ENCODE measurements around the gene ARID1B.

Gene ARID1B

GRCh38 chr6:156773935-156774852 is 3.0 kb upstream of the ARID1B start:
- no peak overlapping the region for H3K4me3 ChIP-seq (ENCODE audit: low read depth, low read length)
- TF ChIP-seq, protein P1, sequence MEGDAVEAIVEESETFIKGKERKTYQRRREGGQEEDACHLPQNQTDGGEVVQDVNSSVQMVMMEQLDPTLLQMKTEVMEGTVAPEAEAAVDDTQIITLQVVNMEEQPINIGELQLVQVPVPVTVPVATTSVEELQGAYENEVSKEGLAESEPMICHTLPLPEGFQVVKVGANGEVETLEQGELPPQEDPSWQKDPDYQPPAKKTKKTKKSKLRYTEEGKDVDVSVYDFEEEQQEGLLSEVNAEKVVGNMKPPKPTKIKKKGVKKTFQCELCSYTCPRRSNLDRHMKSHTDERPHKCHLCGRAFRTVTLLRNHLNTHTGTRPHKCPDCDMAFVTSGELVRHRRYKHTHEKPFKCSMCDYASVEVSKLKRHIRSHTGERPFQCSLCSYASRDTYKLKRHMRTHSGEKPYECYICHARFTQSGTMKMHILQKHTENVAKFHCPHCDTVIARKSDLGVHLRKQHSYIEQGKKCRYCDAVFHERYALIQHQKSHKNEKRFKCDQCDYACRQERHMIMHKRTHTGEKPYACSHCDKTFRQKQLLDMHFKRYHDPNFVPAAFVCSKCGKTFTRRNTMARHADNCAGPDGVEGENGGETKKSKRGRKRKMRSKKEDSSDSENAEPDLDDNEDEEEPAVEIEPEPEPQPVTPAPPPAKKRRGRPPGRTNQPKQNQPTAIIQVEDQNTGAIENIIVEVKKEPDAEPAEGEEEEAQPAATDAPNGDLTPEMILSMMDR (IDR thresholded peaks at IDR 0.05; ENCODE audit: insufficient read depth, low read depth, low read length, missing control alignments), result no peak
- no peak for DNase-seq (ENCODE audit: low read depth)

- no peak for DNase-seq (ENCODE audit: low read depth)
- TF ChIP-seq, protein P1 (IDR thresholded peaks at IDR 0.05; ENCODE audit: insufficient read depth, low read depth, low read length, missing control alignments), result no peak
- H3K4me3 ChIP-seq (ENCODE audit: low read depth, low read length), result no peak overlapping the region
Observed at GRCh38 chr6:156774863-156775405, 2.2 kb upstream of the ARID1B start.

DNA sequence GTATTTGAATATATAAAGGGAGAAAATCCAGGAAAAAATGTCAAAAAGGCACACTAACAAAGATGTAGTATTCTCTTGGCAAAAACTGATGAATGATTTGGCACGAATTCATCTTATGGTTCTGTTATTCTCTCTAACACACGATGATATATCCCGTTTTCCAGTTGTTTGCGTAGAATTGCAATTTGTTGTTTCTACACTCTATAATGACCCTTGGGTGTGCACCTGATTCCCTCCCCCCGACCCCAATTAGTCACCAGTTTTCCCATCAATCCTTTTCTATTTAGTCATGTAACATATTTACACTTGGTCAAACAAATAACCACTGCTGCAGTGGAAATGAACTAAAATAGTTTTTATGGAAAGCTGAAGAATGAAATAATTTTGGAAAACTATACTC is 1.5 kb upstream of the ARID1B start:
- TF ChIP-seq, protein P1 (IDR thresholded peaks at IDR 0.05; ENCODE audit: insufficient read depth, low read depth, low read length, missing control alignments), result no peak
- no peak for DNase-seq (ENCODE audit: low read depth)
- peak overlapping the region; percentile 58; the same call in 1 of the 2 replicates for H3K4me3 ChIP-seq (ENCODE audit: low read depth, low read length)

DNA sequence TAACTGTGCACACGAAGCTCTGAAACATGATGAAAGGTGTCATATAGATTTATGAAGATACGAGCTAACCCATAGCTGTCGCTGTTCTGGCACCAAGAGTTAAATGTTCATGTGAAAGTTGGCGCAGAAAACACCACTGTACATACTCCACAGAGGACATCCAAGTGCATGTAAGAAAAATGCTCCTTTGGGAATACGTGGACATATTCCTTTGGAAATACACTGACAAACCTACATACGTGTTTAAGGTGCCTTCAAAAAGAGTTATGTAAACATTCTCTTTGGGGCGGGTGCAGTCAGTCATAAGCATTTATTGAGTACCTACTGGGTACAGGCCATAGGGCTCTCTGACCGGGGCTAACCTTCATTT is 723 bp upstream of the ARID1B start:
- peak; percentile 76 for DNase-seq (ENCODE audit: low read depth)
- peak overlapping the region; percentile 58 for H3K4me3 ChIP-seq (ENCODE audit: low read depth, low read length)
- TF ChIP-seq, protein P1 (IDR thresholded peaks at IDR 0.05; ENCODE audit: insufficient read depth, low read depth, low read length, missing control alignments), result peak; percentile 16

DNA sequence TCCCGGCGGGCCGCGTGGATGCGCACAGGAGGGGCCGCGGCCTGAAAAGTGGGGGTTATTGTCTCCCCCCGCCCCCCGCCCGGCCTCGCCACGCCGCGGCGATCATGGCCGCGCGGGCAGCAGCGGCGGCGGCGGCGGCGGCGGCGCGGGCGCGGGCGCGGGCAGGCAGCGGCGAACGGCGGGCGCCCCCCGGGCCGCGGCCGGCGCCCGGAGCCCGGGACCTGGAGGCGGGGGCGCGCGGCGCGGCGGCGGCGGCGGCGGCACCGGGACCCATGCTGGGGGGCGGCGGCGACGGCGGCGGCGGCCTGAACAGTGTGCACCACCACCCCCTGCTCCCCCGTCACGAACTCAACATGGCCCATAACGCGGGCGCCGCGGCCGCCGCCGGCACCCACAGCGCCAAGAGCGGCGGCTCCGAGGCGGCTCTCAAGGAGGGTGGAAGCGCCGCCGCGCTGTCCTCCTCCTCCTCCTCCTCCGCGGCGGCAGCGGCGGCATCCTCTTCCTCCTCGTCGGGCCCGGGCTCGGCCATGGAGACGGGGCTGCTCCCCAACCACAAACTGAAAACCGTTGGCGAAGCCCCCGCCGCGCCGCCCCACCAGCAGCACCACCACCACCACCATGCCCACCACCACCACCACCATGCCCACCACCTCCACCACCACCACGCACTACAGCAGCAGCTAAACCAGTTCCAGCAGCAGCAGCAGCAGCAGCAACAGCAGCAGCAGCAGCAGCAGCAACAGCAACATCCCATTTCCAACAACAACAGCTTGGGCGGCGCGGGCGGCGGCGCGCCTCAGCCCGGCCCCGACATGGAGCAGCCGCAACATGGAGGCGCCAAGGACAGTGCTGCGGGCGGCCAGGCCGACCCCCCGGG is 637 bp downstream of the ARID1B start:
- peak overlapping the region; percentile 87 for H3K4me3 ChIP-seq (ENCODE audit: low read depth, low read length)
- TF ChIP-seq, protein P1 (IDR thresholded peaks at IDR 0.05; ENCODE audit: insufficient read depth, low read depth, low read length, missing control alignments), result no peak
- peak; percentile 78 for DNase-seq (ENCODE audit: low read depth)

- peak overlapping the region; percentile 87 for H3K4me3 ChIP-seq (ENCODE audit: low read depth, low read length)
- TF ChIP-seq, protein P1 (IDR thresholded peaks at IDR 0.05; ENCODE audit: insufficient read depth, low read depth, low read length, missing control alignments), result no peak
- peak; percentile 60 for DNase-seq (ENCODE audit: low read depth)
Observed at GRCh38 chr6:156778454-156779205, 1.5 kb downstream of the ARID1B start.
